ENCODE results near the gene LRATD1.

LRATD1 gene

DNA sequence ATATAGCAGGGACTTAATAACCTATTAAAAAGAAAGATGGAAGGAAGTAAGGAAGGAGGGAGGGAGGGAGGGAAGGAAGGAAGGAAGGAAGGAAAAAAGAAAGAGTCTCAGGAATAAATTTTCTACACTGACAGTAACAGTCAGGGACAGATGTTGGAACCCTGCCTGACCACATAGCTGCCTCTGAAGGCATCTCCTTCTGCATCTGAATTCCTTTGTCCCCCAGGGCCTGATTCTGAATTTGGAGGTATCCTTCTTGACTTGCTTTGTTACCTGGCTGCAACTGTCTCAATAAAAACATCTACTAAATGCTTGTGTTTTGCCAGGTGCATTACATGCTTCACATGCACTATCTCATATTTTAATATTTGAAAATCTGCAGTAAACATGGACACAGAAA is 17.4 kb upstream of the LRATD1 start:
- no peak for TF ChIP-seq EZH2phosphoT487 (IDR thresholded peaks at IDR 0.05; ENCODE audit: borderline replicate concordance)
- TF ChIP-seq, protein P1, sequence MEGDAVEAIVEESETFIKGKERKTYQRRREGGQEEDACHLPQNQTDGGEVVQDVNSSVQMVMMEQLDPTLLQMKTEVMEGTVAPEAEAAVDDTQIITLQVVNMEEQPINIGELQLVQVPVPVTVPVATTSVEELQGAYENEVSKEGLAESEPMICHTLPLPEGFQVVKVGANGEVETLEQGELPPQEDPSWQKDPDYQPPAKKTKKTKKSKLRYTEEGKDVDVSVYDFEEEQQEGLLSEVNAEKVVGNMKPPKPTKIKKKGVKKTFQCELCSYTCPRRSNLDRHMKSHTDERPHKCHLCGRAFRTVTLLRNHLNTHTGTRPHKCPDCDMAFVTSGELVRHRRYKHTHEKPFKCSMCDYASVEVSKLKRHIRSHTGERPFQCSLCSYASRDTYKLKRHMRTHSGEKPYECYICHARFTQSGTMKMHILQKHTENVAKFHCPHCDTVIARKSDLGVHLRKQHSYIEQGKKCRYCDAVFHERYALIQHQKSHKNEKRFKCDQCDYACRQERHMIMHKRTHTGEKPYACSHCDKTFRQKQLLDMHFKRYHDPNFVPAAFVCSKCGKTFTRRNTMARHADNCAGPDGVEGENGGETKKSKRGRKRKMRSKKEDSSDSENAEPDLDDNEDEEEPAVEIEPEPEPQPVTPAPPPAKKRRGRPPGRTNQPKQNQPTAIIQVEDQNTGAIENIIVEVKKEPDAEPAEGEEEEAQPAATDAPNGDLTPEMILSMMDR (conservative IDR thresholded peaks at IDR 0.05; ENCODE audit: low read length): no peak
- Histone ChIP-seq H3K4me2 (ENCODE audit: low read depth, low read length, poor library complexity, severe bottlenecking) (no peak overlapping the region), H3K9ac (ENCODE audit: low read depth, low read length, poor library complexity, severe bottlenecking) (no peak overlapping the region), H3K4me3 (ENCODE audit: low read length, poor library complexity, severe bottlenecking) (no peak overlapping the region), H3K4me1 (ENCODE audit: insufficient read depth, low read length, poor library complexity, severe bottlenecking) (no peaks in the 10 kb centered on the region), H3K79me2 (ENCODE audit: insufficient read depth, low read length) (no peaks in the 10 kb centered on the region), H3K9me3 (ENCODE audit: insufficient read depth, low read depth, low read length) (no peaks in the 10 kb centered on the region), H3K36me3 (ENCODE audit: insufficient read depth, low read length) (no peaks in the 10 kb centered on the region), H2AFZ (ENCODE audit: low read length) (no peak overlapping the region), H4K20me1 (ENCODE audit: insufficient read depth, low read length, poor library complexity, severe bottlenecking) (no peaks in the 10 kb centered on the region), H3K9me2 (replicated peaks; ENCODE audit: low read depth, low read length) (no peaks in the 10 kb centered on the region), H3K27me3 (ENCODE audit: insufficient read depth, low read length, poor library complexity, severe bottlenecking) (no peaks in the 10 kb centered on the region), H3F3A (ENCODE audit: low read depth) (no peaks in the 10 kb centered on the region)

DNA sequence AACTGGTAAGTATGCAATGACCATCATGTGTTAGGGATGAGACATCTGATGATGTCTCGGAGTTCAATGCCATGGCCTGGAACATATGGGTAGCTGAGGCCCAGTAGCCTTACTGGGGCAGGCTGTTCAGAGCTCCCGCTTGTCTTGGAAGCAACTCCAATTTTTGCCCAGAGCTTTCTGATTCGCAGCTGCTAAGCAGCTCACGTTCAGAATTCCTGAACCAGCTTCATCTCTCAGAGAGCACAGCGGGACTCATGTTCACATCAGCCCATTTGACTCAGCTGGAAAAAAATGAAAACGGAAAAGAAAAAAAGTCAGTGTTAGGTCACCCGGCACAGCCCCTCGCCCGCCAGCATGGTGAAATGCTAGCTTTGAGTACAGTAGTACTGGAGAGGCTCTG is 16.8 kb upstream of the LRATD1 start:
- Histone ChIP-seq H3K4me3 (ENCODE audit: low read length, poor library complexity, severe bottlenecking) (no peak overlapping the region), H3K4me2 (ENCODE audit: low read depth, low read length, poor library complexity, severe bottlenecking) (no peak overlapping the region), H4K20me1 (ENCODE audit: insufficient read depth, low read length, poor library complexity, severe bottlenecking) (no peaks in the 10 kb centered on the region), H2AFZ (ENCODE audit: low read length) (no peak overlapping the region), H3K9ac (ENCODE audit: low read depth, low read length, poor library complexity, severe bottlenecking) (no peak overlapping the region), H3K9me2 (replicated peaks; ENCODE audit: low read depth, low read length) (no peaks in the 10 kb centered on the region), H3K36me3 (ENCODE audit: insufficient read depth, low read length) (no peaks in the 10 kb centered on the region), H3K79me2 (ENCODE audit: insufficient read depth, low read length) (no peaks in the 10 kb centered on the region), H3F3A (ENCODE audit: low read depth) (no peaks in the 10 kb centered on the region), H3K27me3 (ENCODE audit: insufficient read depth, low read length, poor library complexity, severe bottlenecking) (no peaks in the 10 kb centered on the region), H3K9me3 (ENCODE audit: insufficient read depth, low read depth, low read length) (no peaks in the 10 kb centered on the region), H3K4me1 (ENCODE audit: insufficient read depth, low read length, poor library complexity, severe bottlenecking) (no peaks in the 10 kb centered on the region)
- TF ChIP-seq, protein P1 (conservative IDR thresholded peaks at IDR 0.05; ENCODE audit: low read length): no peak
- TF ChIP-seq EZH2phosphoT487 (IDR thresholded peaks at IDR 0.05; ENCODE audit: borderline replicate concordance): no peak

DNA sequence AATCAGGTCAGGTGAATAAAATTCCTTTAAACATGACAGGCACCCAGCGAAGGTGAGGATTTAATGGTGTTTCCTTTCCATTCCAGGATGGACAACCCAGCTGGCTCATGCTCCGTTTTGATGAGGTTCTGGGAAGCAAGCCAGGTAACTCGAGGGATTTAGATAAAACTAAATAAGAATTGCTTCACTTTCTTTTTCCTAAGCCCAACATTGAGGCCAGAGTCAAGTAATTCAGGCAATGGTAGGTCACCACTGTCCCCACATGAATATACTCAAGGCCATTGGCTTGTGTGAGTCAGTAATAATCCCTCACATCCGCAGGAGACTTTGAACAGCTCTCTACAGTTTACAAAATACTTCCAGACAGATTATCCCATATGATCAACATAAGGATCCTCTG is 16.2 kb upstream of the LRATD1 start:
- H2AFZ ChIP-seq (ENCODE audit: low read length): no peak overlapping the region
- H3K79me2 ChIP-seq (ENCODE audit: insufficient read depth, low read length): no peaks in the 10 kb centered on the region
- no peaks in the 10 kb centered on the region for H3K9me3 ChIP-seq (ENCODE audit: insufficient read depth, low read depth, low read length)
- no peak for TF ChIP-seq EZH2phosphoT487 (IDR thresholded peaks at IDR 0.05; ENCODE audit: borderline replicate concordance)
- TF ChIP-seq, protein P1 (conservative IDR thresholded peaks at IDR 0.05; ENCODE audit: low read length): no peak
- H3K27me3 ChIP-seq (ENCODE audit: insufficient read depth, low read length, poor library complexity, severe bottlenecking): no peaks in the 10 kb centered on the region
- no peaks in the 10 kb centered on the region for H3K36me3 ChIP-seq (ENCODE audit: insufficient read depth, low read length)
- H3K4me2 ChIP-seq (ENCODE audit: low read depth, low read length, poor library complexity, severe bottlenecking): no peak overlapping the region
- H3K4me1 ChIP-seq (ENCODE audit: insufficient read depth, low read length, poor library complexity, severe bottlenecking): no peaks in the 10 kb centered on the region
- H3F3A ChIP-seq (ENCODE audit: low read depth): no peaks in the 10 kb centered on the region
- no peak overlapping the region for H3K4me3 ChIP-seq (ENCODE audit: low read length, poor library complexity, severe bottlenecking)
- no peaks in the 10 kb centered on the region for H4K20me1 ChIP-seq (ENCODE audit: insufficient read depth, low read length, poor library complexity, severe bottlenecking)
- no peaks in the 10 kb centered on the region for H3K9me2 ChIP-seq (replicated peaks; ENCODE audit: low read depth, low read length)
- no peak overlapping the region for H3K9ac ChIP-seq (ENCODE audit: low read depth, low read length, poor library complexity, severe bottlenecking)

All from Loucy (cell line).